Liver (tissue), 9 donors: Measurements from ENCODE around the gene HECTD1. TPM values are rescaled to one million over a fixed set of nuclear protein-coding genes. Genes with fewer than 3 reads are reported as not detected.

ENCODE experiments used
- DNase-seq: peaks from one replicate; pipeline ENCODE4 v3.0.0-alpha.2; 2017; ENCODE audit warnings: low spot score
- H3K27ac ChIP-seq, 2 donors: one replicate each; pipeline ENCODE4 v1.7.0; 2013; ENCODE audit warnings: inconsistent platforms in 2 of 2, low read length in 2 of 2, control low read depth in 1 of 2, low read depth in 1 of 2, mild to moderate bottlenecking in 1 of 2
- H3K27me3 ChIP-seq, 4 donors: one replicate each; pipeline versions ENCODE4 v1.6.1 to v1.7.0; 2013; ENCODE audit warnings: low read length in 3 of 4, inconsistent platforms in 1 of 4, mild to moderate bottlenecking in 1 of 4, moderate library complexity in 1 of 4; ENCODE audit not compliant: control insufficient read depth in 4 of 4, insufficient read depth in 4 of 4
- H3K36me3 ChIP-seq, 4 donors: one replicate each; pipeline versions ENCODE4 v1.6.1 to v1.7.0; 2013; ENCODE audit warnings: low read length in 3 of 4, mild to moderate bottlenecking in 3 of 4, low read depth in 1 of 4, moderate library complexity in 1 of 4; ENCODE audit not compliant: control insufficient read depth in 4 of 4, insufficient read depth in 3 of 4
- H3K4me1 ChIP-seq, 4 donors: one replicate each; pipeline versions ENCODE4 v1.6.1 to v1.7.0; 2013; ENCODE audit warnings: low read length in 3 of 4, mild to moderate bottlenecking in 3 of 4, moderate library complexity in 1 of 4; ENCODE audit not compliant: control insufficient read depth in 4 of 4, insufficient read depth in 4 of 4
- H3K4me3 ChIP-seq, 3 donors: one replicate each; pipeline versions ENCODE4 v1.6.1 to v1.7.0; 2013; ENCODE audit warnings: low read length in 3 of 3, control low read depth in 1 of 3, low read depth in 1 of 3, mild to moderate bottlenecking in 1 of 3
- H3K9ac ChIP-seq, 2 donors: one replicate each; pipeline ENCODE4 v1.7.0; 2013; ENCODE audit warnings: low read length in 2 of 2, mild to moderate bottlenecking in 2 of 2, moderate library complexity in 2 of 2, control low read depth in 1 of 2, low read depth in 1 of 2
- H3K9me3 ChIP-seq, 4 donors: one replicate each; pipeline versions ENCODE4 v1.6.1 to v1.7.0; 2013; ENCODE audit warnings: low read length in 3 of 4; ENCODE audit not compliant: control insufficient read depth in 4 of 4
- EGR1 ChIP-seq, 2 donors: IDR thresholded peaks; 2 replicates each; pipeline ENCODE4 v1.6.1; 2016 to 2018; ENCODE audit warnings: antibody characterized with exemption in 2 of 2, low read depth in 2 of 2
- FOXA2 ChIP-seq: IDR thresholded peaks from 2 replicates; pipeline ENCODE4 v1.6.1; 2016; ENCODE audit warnings: antibody characterized with exemption
- GABPA ChIP-seq, 2 donors: IDR thresholded peaks in 1 of 2; conservative IDR thresholded peaks in 1 of 2; 2 replicates each; pipeline ENCODE4 v1.6.1; 2016; ENCODE audit warnings: antibody characterized with exemption in 2 of 2, mild to moderate bottlenecking in 1 of 2, moderate library complexity in 1 of 2
- HNF4A ChIP-seq, 2 donors: conservative IDR thresholded peaks; 2 replicates each; pipeline ENCODE4 v1.6.1; 2016; ENCODE audit warnings: antibody characterized with exemption in 2 of 2, mild to moderate bottlenecking in 2 of 2
- HNF4G ChIP-seq: IDR thresholded peaks from 2 replicates; pipeline ENCODE4 v1.6.1; 2016; ENCODE audit warnings: antibody characterized with exemption
- JUND ChIP-seq, 2 donors: IDR thresholded peaks; 2 replicates each; pipeline ENCODE4 v1.6.1; 2016; ENCODE audit warnings: antibody characterized with exemption in 2 of 2
- RAD21 ChIP-seq, 2 donors: IDR thresholded peaks; 2 replicates each; pipeline ENCODE4 v1.6.1; 2016; ENCODE audit warnings: antibody characterized with exemption in 2 of 2, mild to moderate bottlenecking in 2 of 2
- RXRA ChIP-seq, 2 donors: IDR thresholded peaks; 2 replicates each; pipeline ENCODE4 v1.6.1; 2017 to 2018; ENCODE audit warnings: antibody characterized with exemption in 2 of 2, mild to moderate bottlenecking in 1 of 2
- SP1 ChIP-seq: IDR thresholded peaks from 2 replicates; pipeline ENCODE4 v1.6.1; 2018; ENCODE audit warnings: antibody characterized with exemption, mild to moderate bottlenecking
- TAF1 ChIP-seq: conservative IDR thresholded peaks from 2 replicates; pipeline ENCODE4 v1.6.1; 2016; ENCODE audit warnings: antibody characterized with exemption, mild to moderate bottlenecking
- YY1 ChIP-seq: IDR thresholded peaks from 2 replicates; pipeline ENCODE4 v1.6.1; 2016; ENCODE audit warnings: antibody characterized with exemption, mild to moderate bottlenecking
- WGBS: extraction: QIAGEN DNeasy Blood & Tissue Kit; methylation state at CpG from one replicate; pipeline ENCODE4 v1.1.7; 2013; 5-methylcytosine and 5-hydroxymethylcytosine counted together
- polyA plus RNA-seq, 2 donors: library from polyadenylated mRNA; stranded (reverse) in 1 of 2; unstranded in 1 of 2; fragments of 200-250 nt in 1 of 2; fragments of >200 nt in 1 of 2; fragmentation: Nextera tagmentation in 1 of 2; extraction: Ambion mirVana in 1 of 2; gene quantifications; one replicate each; pipeline versions ENCODE4 v1.2.1 to v1.2.3, GENCODE V29; 2013 to 2015
- total RNA-seq, 2 donors: library from RNA; depleted of rRNA; stranded (reverse); fragments of >200 nt; gene quantifications; one replicate each; pipeline ENCODE4 v1.2.3, GENCODE V29; 2014
- TF ChIP-seq, protein P1 (sequence below): IDR thresholded peaks from 2 replicates; pipeline ENCODE4 v1.6.1; 2016; ENCODE audit warnings: antibody characterized with exemption
- TF ChIP-seq, protein P2 (sequence below): fragments of 150-350 bp; IDR thresholded peaks from 2 replicates; pipeline ENCODE4 v1.5.1; 2017; ENCODE audit warnings: improper control_type of control experiment, low read depth, low read length; ENCODE audit not compliant: missing input control
- TF ChIP-seq, protein P3 (sequence below): IDR thresholded peaks from 2 replicates; pipeline ENCODE4 v1.6.1; 2016; ENCODE audit warnings: antibody characterized with exemption
- TF ChIP-seq, protein P4 (sequence below): IDR thresholded peaks from 2 replicates; pipeline ENCODE4 v1.6.1; 2016; ENCODE audit warnings: antibody characterized with exemption, mild to moderate bottlenecking
- donor health status: healthy.
- donor health status: healthy.
- donor health status: healthy.
- donor health status: healthy.
- donor health status: healthy.

HECTD1 gene
- total and polyA plus RNA-seq, 4 donors, result 46.8 to 256 (median 118) TPM

DNA sequence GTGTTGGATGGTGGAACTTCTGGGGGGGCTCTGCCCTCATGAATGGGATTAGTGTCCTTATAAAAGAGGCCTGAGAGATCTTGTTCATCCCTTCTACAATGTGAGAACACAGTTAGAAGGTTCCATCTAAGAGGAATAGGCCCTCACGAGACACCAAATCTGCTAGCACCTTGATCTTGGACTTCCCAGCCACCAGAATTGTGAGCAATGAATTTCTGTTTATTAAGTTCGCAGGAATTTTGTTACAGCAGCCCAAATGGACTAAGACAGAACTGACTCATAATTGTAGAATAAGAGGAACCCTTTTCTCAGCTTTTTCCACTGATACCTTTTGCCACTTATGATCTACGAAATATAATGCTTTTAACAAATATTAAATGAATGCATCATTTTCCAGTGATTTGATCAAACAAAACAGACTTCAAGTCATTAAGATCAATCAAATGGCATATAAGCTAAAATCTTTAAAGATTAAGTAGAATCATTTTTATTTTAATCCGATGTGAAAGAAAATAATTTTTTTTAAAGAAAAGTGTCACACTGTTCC lies 68.2 kb downstream of the HECTD1 start:
- 97% methylated on average over 4 of the region's 4 CpGs for WGBS
- Histone ChIP-seq H3K9ac (no peak overlapping the region), H3K36me3 (peaks cover 11 to 78% (median 66%) of the 10 kb centered on the region in 4 donors)

DNA sequence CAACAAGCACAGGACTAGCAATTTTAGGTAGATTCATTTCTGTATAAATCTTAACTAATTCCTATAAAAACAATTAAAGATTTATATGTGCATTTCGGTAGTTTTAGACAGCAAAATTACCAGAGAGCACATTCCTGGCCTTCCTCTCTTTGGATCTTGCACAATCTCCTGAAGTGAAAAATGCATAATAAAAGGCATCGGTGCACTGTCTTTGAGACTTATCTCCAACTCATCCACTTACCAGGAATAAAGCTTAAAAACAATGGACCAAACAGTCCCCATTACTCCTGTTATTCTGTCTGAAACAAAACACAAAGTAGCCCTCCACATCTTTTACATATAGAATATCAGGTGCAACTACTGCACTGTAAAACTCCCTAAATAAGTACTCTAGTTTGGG lies 69.3 kb downstream of the HECTD1 start:
- 92% methylated on average over 2 of the region's 2 CpGs for WGBS
- Histone ChIP-seq H3K9ac (no peak overlapping the region), H3K4me3 (no peak overlapping the region), H3K9me3 (no peaks in the 10 kb centered on the region), H3K4me1 (no peaks in the 10 kb centered on the region), H3K27ac (no peak overlapping the region), H3K36me3 (peaks cover 13 to 78% (median 69%) of the 10 kb centered on the region in 4 donors), H3K27me3 (no peaks in the 10 kb centered on the region)
- DNase-seq, result no peak
- TF ChIP-seq, protein P1, sequence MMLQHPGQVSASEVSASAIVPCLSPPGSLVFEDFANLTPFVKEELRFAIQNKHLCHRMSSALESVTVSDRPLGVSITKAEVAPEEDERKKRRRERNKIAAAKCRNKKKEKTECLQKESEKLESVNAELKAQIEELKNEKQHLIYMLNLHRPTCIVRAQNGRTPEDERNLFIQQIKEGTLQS, result no peak
- TF ChIP-seq TAF1 (no peak), HNF4A (conservative IDR thresholded peaks at IDR 0.05) (no peak), RXRA (IDR thresholded peaks at IDR 0.05) (no peak), SP1 (no peak), JUND (IDR thresholded peaks at IDR 0.05) (no peak)
- TF ChIP-seq, protein P2, sequence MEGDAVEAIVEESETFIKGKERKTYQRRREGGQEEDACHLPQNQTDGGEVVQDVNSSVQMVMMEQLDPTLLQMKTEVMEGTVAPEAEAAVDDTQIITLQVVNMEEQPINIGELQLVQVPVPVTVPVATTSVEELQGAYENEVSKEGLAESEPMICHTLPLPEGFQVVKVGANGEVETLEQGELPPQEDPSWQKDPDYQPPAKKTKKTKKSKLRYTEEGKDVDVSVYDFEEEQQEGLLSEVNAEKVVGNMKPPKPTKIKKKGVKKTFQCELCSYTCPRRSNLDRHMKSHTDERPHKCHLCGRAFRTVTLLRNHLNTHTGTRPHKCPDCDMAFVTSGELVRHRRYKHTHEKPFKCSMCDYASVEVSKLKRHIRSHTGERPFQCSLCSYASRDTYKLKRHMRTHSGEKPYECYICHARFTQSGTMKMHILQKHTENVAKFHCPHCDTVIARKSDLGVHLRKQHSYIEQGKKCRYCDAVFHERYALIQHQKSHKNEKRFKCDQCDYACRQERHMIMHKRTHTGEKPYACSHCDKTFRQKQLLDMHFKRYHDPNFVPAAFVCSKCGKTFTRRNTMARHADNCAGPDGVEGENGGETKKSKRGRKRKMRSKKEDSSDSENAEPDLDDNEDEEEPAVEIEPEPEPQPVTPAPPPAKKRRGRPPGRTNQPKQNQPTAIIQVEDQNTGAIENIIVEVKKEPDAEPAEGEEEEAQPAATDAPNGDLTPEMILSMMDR, result no peak
- TF ChIP-seq, protein P3, sequence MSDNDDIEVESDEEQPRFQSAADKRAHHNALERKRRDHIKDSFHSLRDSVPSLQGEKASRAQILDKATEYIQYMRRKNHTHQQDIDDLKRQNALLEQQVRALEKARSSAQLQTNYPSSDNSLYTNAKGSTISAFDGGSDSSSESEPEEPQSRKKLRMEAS, result no peak

More for the DNA sequence above, 68.2 kb downstream of the HECTD1 start:
- H3K27me3 ChIP-seq, result no peaks in the 10 kb centered on the region
- H3K4me3 ChIP-seq, result no peak overlapping the region
- H3K4me1 ChIP-seq, result no peaks in the 10 kb centered on the region
- no peak overlapping the region for H3K27ac ChIP-seq
- no peak for DNase-seq
- TF ChIP-seq RXRA (IDR thresholded peaks at IDR 0.05), result no peak
- H3K9me3 ChIP-seq, result no peaks in the 10 kb centered on the region

DNA sequence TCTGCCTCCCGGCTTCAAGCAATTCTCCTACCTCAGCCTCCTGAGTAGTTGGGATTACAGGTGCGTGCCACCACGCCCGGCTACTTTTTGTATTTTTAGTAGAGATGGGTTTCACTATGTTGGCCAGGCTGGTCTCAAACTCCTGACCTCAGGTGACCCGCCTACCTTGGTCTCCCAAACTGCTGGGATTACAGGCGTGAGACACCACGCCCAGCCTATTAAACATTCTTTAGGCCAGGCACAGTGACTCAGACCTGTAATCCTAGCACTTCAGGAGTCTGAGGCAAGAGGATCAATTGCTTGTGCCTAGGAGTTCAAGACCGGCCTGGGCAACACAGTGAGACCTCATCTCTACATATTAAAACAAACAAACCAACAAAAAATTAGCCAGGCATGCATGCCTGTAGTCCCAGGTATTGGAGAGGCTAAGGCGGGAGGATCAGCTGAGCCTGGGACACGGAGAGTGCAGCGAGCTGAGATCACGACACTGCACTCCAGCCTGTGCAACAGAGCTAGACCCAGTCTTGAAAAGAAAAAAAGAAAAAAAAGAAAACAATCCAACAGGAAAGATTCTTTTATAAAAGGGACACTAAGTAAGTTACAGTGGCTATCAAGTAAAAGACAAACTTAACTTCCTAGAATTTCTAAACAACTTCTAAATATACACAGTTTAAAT lies 70.2 kb downstream of the HECTD1 start:
- H3K27me3 ChIP-seq, result no peaks in the 10 kb centered on the region
- no peak for TF ChIP-seq HNF4A (conservative IDR thresholded peaks at IDR 0.05)
- TF ChIP-seq, protein P4, sequence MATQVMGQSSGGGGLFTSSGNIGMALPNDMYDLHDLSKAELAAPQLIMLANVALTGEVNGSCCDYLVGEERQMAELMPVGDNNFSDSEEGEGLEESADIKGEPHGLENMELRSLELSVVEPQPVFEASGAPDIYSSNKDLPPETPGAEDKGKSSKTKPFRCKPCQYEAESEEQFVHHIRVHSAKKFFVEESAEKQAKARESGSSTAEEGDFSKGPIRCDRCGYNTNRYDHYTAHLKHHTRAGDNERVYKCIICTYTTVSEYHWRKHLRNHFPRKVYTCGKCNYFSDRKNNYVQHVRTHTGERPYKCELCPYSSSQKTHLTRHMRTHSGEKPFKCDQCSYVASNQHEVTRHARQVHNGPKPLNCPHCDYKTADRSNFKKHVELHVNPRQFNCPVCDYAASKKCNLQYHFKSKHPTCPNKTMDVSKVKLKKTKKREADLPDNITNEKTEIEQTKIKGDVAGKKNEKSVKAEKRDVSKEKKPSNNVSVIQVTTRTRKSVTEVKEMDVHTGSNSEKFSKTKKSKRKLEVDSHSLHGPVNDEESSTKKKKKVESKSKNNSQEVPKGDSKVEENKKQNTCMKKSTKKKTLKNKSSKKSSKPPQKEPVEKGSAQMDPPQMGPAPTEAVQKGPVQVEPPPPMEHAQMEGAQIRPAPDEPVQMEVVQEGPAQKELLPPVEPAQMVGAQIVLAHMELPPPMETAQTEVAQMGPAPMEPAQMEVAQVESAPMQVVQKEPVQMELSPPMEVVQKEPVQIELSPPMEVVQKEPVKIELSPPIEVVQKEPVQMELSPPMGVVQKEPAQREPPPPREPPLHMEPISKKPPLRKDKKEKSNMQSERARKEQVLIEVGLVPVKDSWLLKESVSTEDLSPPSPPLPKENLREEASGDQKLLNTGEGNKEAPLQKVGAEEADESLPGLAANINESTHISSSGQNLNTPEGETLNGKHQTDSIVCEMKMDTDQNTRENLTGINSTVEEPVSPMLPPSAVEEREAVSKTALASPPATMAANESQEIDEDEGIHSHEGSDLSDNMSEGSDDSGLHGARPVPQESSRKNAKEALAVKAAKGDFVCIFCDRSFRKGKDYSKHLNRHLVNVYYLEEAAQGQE, result no peak
- TF ChIP-seq EGR1 (IDR thresholded peaks at IDR 0.05; ENCODE audit: low read depth in 2 of 2), result no peak
- no peak for TF ChIP-seq YY1
- TF ChIP-seq SP1, result no peak
- TF ChIP-seq, protein P3, result no peak
- no peak for TF ChIP-seq GABPA (IDR thresholded peaks at IDR 0.05 in 1 of 2, conservative IDR thresholded peaks at IDR 0.05 in 1 of 2)
- TF ChIP-seq RAD21 (IDR thresholded peaks at IDR 0.05), result no peak
- TF ChIP-seq RXRA (IDR thresholded peaks at IDR 0.05), result no peak
- TF ChIP-seq FOXA2, result no peak
- TF ChIP-seq HNF4G, result no peak
- no peak overlapping the region for H3K27ac ChIP-seq
- H3K36me3 ChIP-seq, result peaks cover 12 to 78% (median 74%) of the 10 kb centered on the region in 4 donors
- 96% methylated on average over 12 of the region's 12 CpGs for WGBS
- H3K4me3 ChIP-seq, result no peak overlapping the region
- H3K4me1 ChIP-seq, result no peaks in the 10 kb centered on the region
- H3K9ac ChIP-seq, result no peak overlapping the region
- H3K9me3 ChIP-seq, result no peaks in the 10 kb centered on the region
- no peak for DNase-seq
